ENCODE data around the gene LYG1.
A peak's percentile ranks its signal among the peaks of the same experiment; 100 is the strongest.

LYG1 gene

DNA sequence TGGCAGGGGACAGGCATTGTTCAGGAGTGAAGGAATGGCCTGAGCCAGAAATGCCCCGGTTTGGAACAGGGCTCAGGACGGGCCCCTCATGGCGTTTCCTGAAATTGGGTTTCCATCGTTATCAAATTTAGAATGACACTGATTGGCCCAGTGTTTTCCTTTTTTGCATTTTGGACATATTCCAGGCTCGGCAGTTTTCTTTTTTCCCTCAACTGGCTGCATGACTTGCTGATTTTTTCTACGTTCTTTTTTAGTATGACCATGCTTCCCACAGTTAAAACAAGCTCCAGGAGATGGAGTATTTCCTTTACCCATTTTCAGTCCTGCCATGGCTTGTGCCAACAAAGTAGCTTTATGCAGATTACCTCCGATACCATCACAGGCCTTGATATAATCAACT is 25.1 kb downstream of the LYG1 start:
- DNase-seq (ENCODE audit: low read depth), result no peak

- no peak for DNase-seq (ENCODE audit: low read depth)
Measured at GRCh38 chr2:99261242-99261641, 39.8 kb downstream of the LYG1 start.

DNA sequence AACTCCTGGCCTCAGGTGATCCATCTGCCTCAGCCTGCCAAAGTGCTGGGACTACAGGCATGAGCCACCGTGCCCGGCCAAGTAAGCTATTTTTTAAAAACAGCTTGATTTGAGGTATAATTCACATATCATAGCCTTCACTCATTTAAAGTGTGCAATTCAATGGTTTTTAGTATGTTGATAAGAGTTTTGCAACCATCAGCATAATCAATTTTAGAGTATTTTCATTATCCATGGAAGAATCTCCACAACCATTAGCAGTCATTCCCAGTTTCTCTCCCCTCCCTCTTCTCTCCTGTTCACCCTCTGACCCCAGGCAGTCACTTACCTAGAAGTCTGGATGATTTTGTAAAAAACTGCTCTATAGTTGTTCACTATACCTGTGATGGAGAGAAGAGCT is 40.8 kb downstream of the LYG1 start:
- no peak for DNase-seq (ENCODE audit: low read depth)

DNA sequence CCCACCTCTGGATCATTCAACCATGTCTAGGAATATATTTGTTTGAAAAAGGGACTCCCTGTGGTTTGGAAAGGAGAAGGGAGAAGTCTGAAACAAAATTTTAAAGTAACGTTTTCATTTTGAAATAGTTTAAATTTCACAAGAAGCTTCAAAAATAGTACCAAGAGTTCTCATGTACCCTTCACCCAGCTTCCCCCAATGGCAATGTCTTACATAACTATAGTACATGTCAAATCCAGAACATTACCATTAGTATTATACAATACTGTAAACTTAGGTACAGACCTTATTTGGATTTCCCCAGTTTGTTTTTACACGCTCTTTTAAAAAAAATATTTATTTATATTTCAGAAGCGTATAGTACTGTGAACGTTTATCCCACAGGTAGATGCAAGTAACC is 41.5 kb downstream of the LYG1 start:
- DNase-seq (ENCODE audit: low read depth), result no peak

- peak; percentile 40 for DNase-seq (ENCODE audit: low read depth)
Measured at GRCh38 chr2:99256677-99257076, 44.3 kb downstream of the LYG1 start.

- no peak for DNase-seq (ENCODE audit: low read depth)
Measured at GRCh38 chr2:99255491-99256318, 45.3 kb downstream of the LYG1 start, which contains the start of gene LYG2. Gene LYG2 (minus strand): TSS chr2:99255666. CDS start chr2:99254260, 1,406 bp downstream.

GRCh38 chr2:99249951-99250350 is 51.0 kb downstream of the LYG1 start:
- DNase-seq (ENCODE audit: low read depth), result no peak

DNA sequence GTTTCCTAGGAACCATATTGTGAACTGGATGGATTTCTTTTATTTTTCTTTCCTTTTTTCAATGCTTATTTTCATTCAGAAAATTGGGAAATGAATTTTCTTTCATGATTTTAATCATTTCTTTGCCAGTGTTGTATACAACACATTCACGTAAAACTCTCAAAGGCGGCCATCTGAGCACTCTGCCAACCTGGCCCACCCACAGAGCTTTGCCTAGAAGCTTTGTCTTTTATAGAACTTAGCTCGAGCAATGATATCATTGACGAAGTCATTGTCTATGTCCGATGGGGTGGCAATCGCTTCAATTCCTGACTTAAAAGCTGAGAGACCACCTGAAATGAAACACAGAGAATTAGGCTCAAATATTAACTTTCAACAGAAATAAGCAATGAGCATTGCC is 58.8 kb downstream of the LYG1 start:
- no peak for DNase-seq (ENCODE audit: low read depth)

DNA sequence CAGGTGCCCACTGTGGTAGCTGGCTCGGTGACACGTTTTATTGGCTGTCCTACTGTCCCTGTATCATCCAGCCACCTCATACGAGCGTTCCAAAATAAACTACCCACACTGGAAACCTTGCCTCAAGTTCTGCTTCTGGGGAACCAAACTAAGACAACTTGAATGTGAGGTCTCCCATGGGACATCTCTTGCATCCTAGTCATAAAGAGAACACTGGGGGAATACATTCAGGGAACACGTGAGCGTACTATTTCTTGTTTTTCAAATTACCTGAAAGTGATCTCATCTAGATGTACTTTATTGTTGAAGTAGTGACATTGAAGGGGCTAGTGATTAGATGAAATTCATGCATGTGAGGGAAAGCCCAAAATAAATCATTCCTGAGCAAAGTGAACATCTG is 60.6 kb downstream of the LYG1 start:
- DNase-seq (ENCODE audit: low read depth), result no peak

DNA sequence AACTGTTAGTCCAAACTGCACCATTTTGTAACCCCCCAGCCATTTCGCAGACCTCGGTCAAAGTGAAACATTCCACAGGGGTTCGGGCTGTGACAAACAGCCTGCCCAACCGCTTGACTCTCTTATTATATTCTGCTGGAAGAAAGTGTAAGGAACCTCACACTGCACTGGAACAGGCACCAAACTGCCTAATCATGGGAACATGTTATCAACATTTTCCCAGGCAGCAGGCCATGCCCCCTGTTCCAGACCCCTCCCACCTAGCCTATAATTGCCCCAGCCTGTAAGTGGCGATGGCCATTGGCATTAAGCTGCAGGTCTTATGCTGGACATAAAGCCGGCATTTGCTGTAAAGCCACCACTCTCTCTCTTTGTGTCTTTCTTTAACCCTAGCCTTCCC is 62.4 kb downstream of the LYG1 start:
- no peak for DNase-seq (ENCODE audit: low read depth)
